Transverse colon (tissue), 4 donors: ENCODE data around the gene COL5A3.

Source experiments
- EP300 ChIP-seq: sonication (generic); formaldehyde crosslinking; IDR thresholded peaks from one replicate; pipeline ENCODE4 v1.6.1; 2017; ENCODE audit warnings: antibody characterized with exemption, low read depth
- POLR2A ChIP-seq: fragments of 450-650 bp; IDR thresholded peaks from one replicate; pipeline ENCODE4 v1.6.1; 2016; ENCODE audit warnings: antibody characterized with exemption, mild to moderate bottlenecking, moderate library complexity
- POLR2AphosphoS5 ChIP-seq, 3 donors: sonication (generic); formaldehyde crosslinking; IDR thresholded peaks; one replicate each; pipeline ENCODE4 v1.6.1; 2016; ENCODE audit warnings: antibody characterized with exemption in 3 of 3
- TF ChIP-seq, protein P1 (sequence below), 5 experiments: fragments of 200-600 bp in 3 of 5; fragments of 450-650 bp in 2 of 5; sonication (generic) in 3 of 5; IDR thresholded peaks; 1 replicate in 2 of 5; 2 replicates in 3 of 5; pipeline ENCODE4 v1.5.1; 2016 to 2017; ENCODE audit warnings: antibody characterized with exemption in 5 of 5, inconsistent platforms in 3 of 5, mild to moderate bottlenecking in 2 of 5, moderate library complexity in 1 of 5

DNA sequence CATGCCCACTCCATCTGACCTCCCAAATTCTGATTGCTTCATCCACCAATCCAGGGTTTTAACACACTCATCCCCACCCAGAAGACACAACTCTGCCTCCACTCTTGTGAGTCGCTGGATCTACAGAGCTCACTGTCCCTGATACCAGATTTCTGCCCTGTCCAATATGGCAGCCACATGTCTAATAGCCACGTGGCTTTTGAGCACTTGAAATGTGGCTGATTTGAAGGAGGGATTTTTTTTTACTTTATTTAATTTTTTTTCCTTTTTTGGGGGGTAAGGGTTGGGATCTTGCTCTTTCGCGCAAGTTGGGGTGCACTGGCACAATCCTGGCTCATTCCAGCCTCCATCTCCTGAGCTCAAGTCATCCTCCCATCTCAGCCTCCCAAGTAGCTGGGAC, 49.2 kb downstream of the COL5A3 start:
- no peak for TF ChIP-seq POLR2A
- no peak for TF ChIP-seq EP300
- TF ChIP-seq, protein P1, sequence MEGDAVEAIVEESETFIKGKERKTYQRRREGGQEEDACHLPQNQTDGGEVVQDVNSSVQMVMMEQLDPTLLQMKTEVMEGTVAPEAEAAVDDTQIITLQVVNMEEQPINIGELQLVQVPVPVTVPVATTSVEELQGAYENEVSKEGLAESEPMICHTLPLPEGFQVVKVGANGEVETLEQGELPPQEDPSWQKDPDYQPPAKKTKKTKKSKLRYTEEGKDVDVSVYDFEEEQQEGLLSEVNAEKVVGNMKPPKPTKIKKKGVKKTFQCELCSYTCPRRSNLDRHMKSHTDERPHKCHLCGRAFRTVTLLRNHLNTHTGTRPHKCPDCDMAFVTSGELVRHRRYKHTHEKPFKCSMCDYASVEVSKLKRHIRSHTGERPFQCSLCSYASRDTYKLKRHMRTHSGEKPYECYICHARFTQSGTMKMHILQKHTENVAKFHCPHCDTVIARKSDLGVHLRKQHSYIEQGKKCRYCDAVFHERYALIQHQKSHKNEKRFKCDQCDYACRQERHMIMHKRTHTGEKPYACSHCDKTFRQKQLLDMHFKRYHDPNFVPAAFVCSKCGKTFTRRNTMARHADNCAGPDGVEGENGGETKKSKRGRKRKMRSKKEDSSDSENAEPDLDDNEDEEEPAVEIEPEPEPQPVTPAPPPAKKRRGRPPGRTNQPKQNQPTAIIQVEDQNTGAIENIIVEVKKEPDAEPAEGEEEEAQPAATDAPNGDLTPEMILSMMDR (IDR thresholded peaks at IDR 0.05) = no peak
- no peak for TF ChIP-seq POLR2AphosphoS5 (IDR thresholded peaks at IDR 0.05)
